Neuronal stem cell (in vitro differentiated cells): ENCODE measurements around the gene TULP1.

Experiments
- DNase-seq: peaks from one replicate; pipeline ENCODE4 v3.0.0-alpha.2; 2013; ENCODE audit warnings: low spot score
- H2AFZ ChIP-seq: one replicate; pipeline ENCODE4 v1.6.1; 2013; ENCODE audit warnings: mild to moderate bottlenecking, low read length, inconsistent platforms
- H2AK5ac ChIP-seq: 2 replicates; pipeline ENCODE4 v1.6.1; 2013; ENCODE audit warnings: low read depth, mild to moderate bottlenecking, inconsistent platforms, low read length, moderate library complexity, mixed read lengths
- H2BK120ac ChIP-seq: 2 replicates; pipeline ENCODE4 v1.6.1; 2013; ENCODE audit warnings: low read depth, mild to moderate bottlenecking, inconsistent platforms, low read length, moderate library complexity, mixed read lengths
- H2BK12ac ChIP-seq: one replicate; pipeline ENCODE4 v1.6.1; 2013; ENCODE audit warnings: low read length, inconsistent platforms
- H2BK15ac ChIP-seq: 2 replicates; pipeline ENCODE4 v1.6.1; 2013; ENCODE audit warnings: mild to moderate bottlenecking, low read length, inconsistent platforms, mixed read lengths
- H2BK5ac ChIP-seq: one replicate; pipeline ENCODE4 v1.6.1; 2013; ENCODE audit warnings: inconsistent platforms, mild to moderate bottlenecking, low read length, moderate library complexity
- H3K14ac ChIP-seq: one replicate; pipeline ENCODE4 v1.6.1; 2013; ENCODE audit warnings: low read length, inconsistent platforms
- H3K18ac ChIP-seq: 2 replicates; pipeline ENCODE4 v1.6.1; 2013; ENCODE audit warnings: low read length, inconsistent platforms
- H3K23ac ChIP-seq: 2 replicates; pipeline ENCODE4 v1.6.1; 2013; ENCODE audit warnings: low read depth, mild to moderate bottlenecking, mixed read lengths, low read length, inconsistent platforms; ENCODE audit not compliant: poor library complexity
- H3K27ac ChIP-seq: replicated peaks from 3 replicates; pipeline ENCODE4 v1.5.1; 2013; ENCODE audit warnings: low read length, inconsistent platforms
- H3K27me3 ChIP-seq, 3 experiments: 2 replicates each; pipeline ENCODE4 v1.6.1; 2013; ENCODE audit warnings: low read length in 3 of 3, mild to moderate bottlenecking in 2 of 3, inconsistent platforms in 1 of 3, low read depth in 1 of 3, mixed read lengths in 1 of 3, moderate library complexity in 1 of 3; ENCODE audit not compliant: control insufficient read depth in 3 of 3, insufficient read depth in 3 of 3
- H3K36me3 ChIP-seq, 2 donors: replicated peaks in 1 of 2; 2 replicates each; pipeline ENCODE4 v1.6.1; 2013; ENCODE audit warnings: low read length in 2 of 2; ENCODE audit not compliant: control insufficient read depth in 2 of 2, insufficient read depth in 2 of 2
- H3K4ac ChIP-seq: 2 replicates; pipeline ENCODE4 v1.6.1; 2013; ENCODE audit warnings: inconsistent platforms, mild to moderate bottlenecking, low read length, moderate library complexity
- H3K4me1 ChIP-seq, 2 donors: 1 replicate in 1 of 2; 2 replicates in 1 of 2; pipeline ENCODE4 v1.6.1; 2013; ENCODE audit warnings: low read length in 2 of 2, low read depth in 1 of 2; ENCODE audit not compliant: control insufficient read depth in 2 of 2, insufficient read depth in 1 of 2
- H3K4me2 ChIP-seq: one replicate; pipeline ENCODE4 v1.6.1; 2013; ENCODE audit warnings: mild to moderate bottlenecking, low read length, inconsistent platforms; ENCODE audit not compliant: insufficient read depth, poor library complexity, severe bottlenecking
- H3K4me3 ChIP-seq, 2 donors: 2 replicates each; pipeline ENCODE4 v1.5.1; 2013; ENCODE audit warnings: low read length in 2 of 2, mild to moderate bottlenecking in 2 of 2, inconsistent platforms in 1 of 2, moderate library complexity in 1 of 2
- H3K79me1 ChIP-seq: one replicate; pipeline ENCODE4 v1.6.1; 2013; ENCODE audit warnings: low read depth, mild to moderate bottlenecking, inconsistent platforms, low read length, moderate library complexity
- H3K9ac ChIP-seq: one replicate; pipeline ENCODE4 v1.6.1; 2013; ENCODE audit warnings: mild to moderate bottlenecking, low read depth, low read length, inconsistent platforms; ENCODE audit not compliant: poor library complexity
- H3K9me3 ChIP-seq, 2 donors: replicated peaks in 1 of 2; 2 replicates each; pipeline versions ENCODE3 to v1.6.1; 2013; ENCODE audit warnings: low read length in 2 of 2, mild to moderate bottlenecking in 2 of 2, inconsistent platforms in 1 of 2, low read depth in 1 of 2, mixed read lengths in 1 of 2, moderate library complexity in 1 of 2; ENCODE audit not compliant: control insufficient read depth in 2 of 2, insufficient read depth in 1 of 2
- H4K8ac ChIP-seq: one replicate; pipeline ENCODE4 v1.6.1; 2013; ENCODE audit warnings: low read depth, mild to moderate bottlenecking, inconsistent platforms, low read length, moderate library complexity
- H4K91ac ChIP-seq: one replicate; pipeline ENCODE4 v1.6.1; 2013; ENCODE audit warnings: low read length, low read depth, mild to moderate bottlenecking, inconsistent platforms; ENCODE audit not compliant: poor library complexity
- WGBS, 2 donors: extraction: QIAGEN DNeasy Blood & Tissue Kit; methylation state at CpG; one replicate each; pipeline ENCODE4 v1.1.7; 2013; ENCODE audit warnings: missing lambda C conversion rate in 2 of 2, mixed read lengths in 1 of 2; ENCODE audit not compliant: insufficient read length in 2 of 2, insufficient replicate concordance in 1 of 2; ENCODE audit errors: extremely low coverage in 2 of 2; 5-methylcytosine and 5-hydroxymethylcytosine counted together

The TULP1 gene

GRCh38 chr6:35557239-35557638 is 44.5 kb upstream of the TULP1 start:
- Histone ChIP-seq H2BK15ac (no peak overlapping the region), H3K27me3 (no peaks in the 10 kb centered on the region), H3K9me3 (peaks cover 0 to 8% of the 10 kb centered on the region in 2 donors), H3K23ac (no peak overlapping the region), H3K4me2 (no peak overlapping the region), H3K4ac (no peak overlapping the region), H3K14ac (peak overlapping the region; percentile 56), H3K18ac (peak overlapping the region; percentile 79), H4K91ac (no peak overlapping the region), H2BK120ac (no peak overlapping the region), H3K4me1 (peaks cover 3 to 5% of the 10 kb centered on the region in 2 donors), H3K27ac (no peak overlapping the region), H2BK5ac (no peak overlapping the region), H2BK12ac (no peak overlapping the region), H3K36me3 (no peaks in the 10 kb centered on the region), H3K79me1 (no peaks in the 10 kb centered on the region), H3K4me3 (no peak overlapping the region), H4K8ac (no peak overlapping the region), H3K9ac (no peak overlapping the region), H2AFZ (no peak overlapping the region), H2AK5ac (no peak overlapping the region)
- DNase-seq = no peak
- WGBS, 2 donors = no CpG with 5 or more reads among the region's 6 CpGs

GRCh38 chr6:35554811-35555210 is 42.1 kb upstream of the TULP1 start:
- no peak overlapping the region for H3K27ac ChIP-seq
- no peak overlapping the region for H3K4ac ChIP-seq
- no CpG with 5 or more reads among the region's 4 CpGs for WGBS, 2 donors

GRCh38 chr6:35553315-35553714 is 40.6 kb upstream of the TULP1 start:
- H3K36me3 ChIP-seq = no peaks in the 10 kb centered on the region
- no peak overlapping the region for H4K8ac ChIP-seq
- no peaks in the 10 kb centered on the region for H3K27me3 ChIP-seq
- H2AK5ac ChIP-seq = no peak overlapping the region
- H3K79me1 ChIP-seq = no peaks in the 10 kb centered on the region
- H2AFZ ChIP-seq = no peak overlapping the region
- no peak overlapping the region for H2BK120ac ChIP-seq
- WGBS, 2 donors = no CpG with 5 or more reads among the region's 6 CpGs
- no peak for DNase-seq
- no peak overlapping the region for H3K27ac ChIP-seq
- peaks cover 2 to 13% of the 10 kb centered on the region in 2 donors for H3K9me3 ChIP-seq
- H3K18ac ChIP-seq = no peak overlapping the region
- H3K4me3 ChIP-seq = no peak overlapping the region
- H3K14ac ChIP-seq = no peak overlapping the region
- H4K91ac ChIP-seq = no peak overlapping the region
- no peak overlapping the region for H2BK15ac ChIP-seq
- H3K4me2 ChIP-seq = no peak overlapping the region
- no peak overlapping the region for H2BK12ac ChIP-seq
- H3K23ac ChIP-seq = no peak overlapping the region
- no peak overlapping the region for H3K9ac ChIP-seq
- no peak overlapping the region for H3K4ac ChIP-seq
- H3K4me1 ChIP-seq = no peaks in the 10 kb centered on the region
- H2BK5ac ChIP-seq = no peak overlapping the region

More at GRCh38 chr6:35554811-35555210, 42.1 kb upstream of the TULP1 start:
- Histone ChIP-seq H4K91ac (no peak overlapping the region), H2BK12ac (no peak overlapping the region), H3K27me3 (no peaks in the 10 kb centered on the region), H3K9ac (no peak overlapping the region), H3K23ac (no peak overlapping the region), H2BK5ac (no peak overlapping the region), H2AK5ac (no peak overlapping the region), H3K9me3 (peaks cover under 1 to 13% of the 10 kb centered on the region in 2 donors), H2BK120ac (no peak overlapping the region), H4K8ac (no peak overlapping the region), H3K18ac (peak overlapping the region; percentile 59), H2BK15ac (no peak overlapping the region), H3K4me1 (peaks cover 1 to 2% of the 10 kb centered on the region in 2 donors), H3K14ac (no peak overlapping the region), H3K4me2 (no peak overlapping the region), H2AFZ (peak overlapping the region; percentile 18), H3K4me3 (no peak overlapping the region), H3K36me3 (no peaks in the 10 kb centered on the region), H3K79me1 (no peaks in the 10 kb centered on the region)
- DNase-seq = no peak

- Histone ChIP-seq H3K27ac (no peak overlapping the region), H2BK120ac (no peak overlapping the region), H3K79me1 (no peaks in the 10 kb centered on the region), H2AFZ (no peak overlapping the region), H3K27me3 (no peaks in the 10 kb centered on the region), H3K9ac (no peak overlapping the region), H3K9me3 (peaks cover 2 to 13% of the 10 kb centered on the region in 2 donors), H3K14ac (no peak overlapping the region), H3K4ac (no peak overlapping the region), H2BK12ac (no peak overlapping the region), H3K4me2 (no peak overlapping the region), H4K91ac (no peak overlapping the region), H2BK15ac (no peak overlapping the region), H2AK5ac (no peak overlapping the region), H3K4me1 (no peaks in the 10 kb centered on the region), H3K4me3 (no peak overlapping the region), H4K8ac (no peak overlapping the region), H3K36me3 (no peaks in the 10 kb centered on the region), H3K23ac (no peak overlapping the region), H3K18ac (no peak overlapping the region), H2BK5ac (no peak overlapping the region)
- WGBS, 2 donors = no CpG with 5 or more reads among the region's 5 CpGs
- no peak for DNase-seq
Measured at GRCh38 chr6:35552285-35552917, 39.7 kb upstream of the TULP1 start.
